Uterus (tissue), 4 donors: ENCODE results near the gene LGALS4. TPM values are rescaled to one million over a fixed set of nuclear protein-coding genes. Genes with fewer than 3 reads are reported as not detected.

ENCODE experiments used
- DNase-seq, 2 donors: peaks; one replicate each; pipeline ENCODE4 v3.0.0-alpha.2; 2019 to 2020
- H3K27ac ChIP-seq, 2 donors: fragments of 200-600 bp; sonication (generic); 1 replicate in 1 of 2; 2 replicates in 1 of 2; pipeline ENCODE4 v1.5.1; 2016 to 2018
- H3K27me3 ChIP-seq, 2 donors: fragments of 200-600 bp; sonication (generic); one replicate each; pipeline ENCODE4 v1.5.1; 2018 to 2019; ENCODE audit warnings: control low read depth in 1 of 2
- H3K36me3 ChIP-seq, 2 donors: fragments of 200-600 bp; sonication (generic); one replicate each; pipeline ENCODE4 v1.5.1; 2019; ENCODE audit warnings: control low read depth in 1 of 2
- H3K4me1 ChIP-seq, 2 donors: fragments of 200-600 bp; sonication (generic); one replicate each; pipeline ENCODE4 v1.5.1; 2018 to 2019; ENCODE audit warnings: control low read depth in 1 of 2
- H3K4me3 ChIP-seq, 2 donors: fragments of 200-600 bp; sonication (generic); 1 replicate in 1 of 2; 2 replicates in 1 of 2; pipeline ENCODE4 v1.5.1; 2018 to 2019; ENCODE audit warnings: mild to moderate bottlenecking in 1 of 2
- H3K9me3 ChIP-seq, 2 donors: fragments of 200-600 bp; sonication (generic); one replicate each; pipeline ENCODE4 v1.5.1; 2019; ENCODE audit warnings: control low read depth in 1 of 2
- CTCF ChIP-seq, 4 experiments: fragments of 200-600 bp in 2 of 4; fragments of 450-650 bp in 2 of 4; sonication (generic) in 2 of 4; IDR thresholded peaks; one replicate each; pipeline ENCODE4 v1.5.1; 2016 to 2019; ENCODE audit warnings: antibody characterized with exemption in 4 of 4, mild to moderate bottlenecking in 2 of 4, moderate library complexity in 1 of 4
- POLR2A ChIP-seq, 2 donors: fragments of 450-650 bp; IDR thresholded peaks; one replicate each; pipeline ENCODE4 v1.6.1; 2016; ENCODE audit warnings: antibody characterized with exemption in 2 of 2, mild to moderate bottlenecking in 1 of 2, moderate library complexity in 1 of 2
- intact Hi-C: fragments of 100-400 bp; cut with DNase I; formaldehyde crosslinking; loops from one replicate; pipeline ENCODE4 v1.15.1; 2023; ENCODE audit warnings: low total_unique reads
- total RNA-seq, 4 donors: library from RNA; depleted of rRNA in 3 of 4; stranded (reverse); fragments of >200 nt in 3 of 4; gene quantifications; one replicate each; pipeline versions ENCODE4 v1.1.0 to v1.2.4, GENCODE V29; 2014 to 2023
- donor health status: DM: yes; HTN: yes; CAD: no.

The LGALS4 gene
- total RNA-seq, 4 donors from 2014 or later, result 0.51 to 4.7 (median 3.6) TPM; not detected in 1

GRCh38 chr19:38842439-38843174 lies 29.9 kb upstream of the LGALS4 start:
- Histone ChIP-seq H3K27ac (no peak overlapping the region), H3K36me3 (no peaks in the 10 kb centered on the region), H3K4me1 (peaks cover 7 to 9% of the 10 kb centered on the region in 2 donors), H3K4me3 (no peak overlapping the region), H3K9me3 (no peaks in the 10 kb centered on the region), H3K27me3 (no peaks in the 10 kb centered on the region)
- no peak for TF ChIP-seq CTCF (IDR thresholded peaks at IDR 0.05)
- TF ChIP-seq POLR2A (IDR thresholded peaks at IDR 0.05), result no peak
- intact Hi-C loops, result no loop called here
- DNase-seq, result no peak

- Histone ChIP-seq H3K4me1 (peaks cover 0 to 3% of the 10 kb centered on the region in 2 donors), H3K27ac (no peak overlapping the region), H3K36me3 (no peaks in the 10 kb centered on the region), H3K4me3 (no peak overlapping the region), H3K27me3 (no peaks in the 10 kb centered on the region), H3K9me3 (no peaks in the 10 kb centered on the region)
- no peak for TF ChIP-seq POLR2A (IDR thresholded peaks at IDR 0.05)
- TF ChIP-seq CTCF (IDR thresholded peaks at IDR 0.05), result no peak
- intact Hi-C loops, result no loop called here
- DNase-seq, result no peak
Measured at GRCh38 chr19:38841787-38842438, 29.2 kb upstream of the LGALS4 start.

- H3K27ac ChIP-seq, result no peak overlapping the region
Measured at GRCh38 chr19:38841180-38841766, 28.5 kb upstream of the LGALS4 start.

GRCh38 chr19:38840583-38840968 lies 27.8 kb upstream of the LGALS4 start:
- Histone ChIP-seq H3K4me3 (no peak overlapping the region), H3K27ac (no peak overlapping the region), H3K9me3 (no peaks in the 10 kb centered on the region), H3K4me1 (no peaks in the 10 kb centered on the region), H3K36me3 (no peaks in the 10 kb centered on the region), H3K27me3 (no peaks in the 10 kb centered on the region)
- TF ChIP-seq CTCF (IDR thresholded peaks at IDR 0.05) (no peak), POLR2A (IDR thresholded peaks at IDR 0.05) (no peak)
- no peak for DNase-seq
- intact Hi-C loops, result no loop called here

More at GRCh38 chr19:38841180-38841766, 28.5 kb upstream of the LGALS4 start:
- Histone ChIP-seq H3K9me3 (no peaks in the 10 kb centered on the region), H3K27me3 (no peaks in the 10 kb centered on the region), H3K4me3 (no peak overlapping the region), H3K4me1 (no peaks in the 10 kb centered on the region), H3K36me3 (no peaks in the 10 kb centered on the region)
- no peak for DNase-seq
- intact Hi-C loops, result no loop called here
- TF ChIP-seq POLR2A (IDR thresholded peaks at IDR 0.05) (no peak), CTCF (IDR thresholded peaks at IDR 0.05) (no peak)
